Measurements from ENCODE around the gene GAD2.

Gene GAD2

GRCh38 chr10:26225322-26225721 is 8.7 kb downstream of the GAD2 start:
- DNase-seq, result no peak

DNA sequence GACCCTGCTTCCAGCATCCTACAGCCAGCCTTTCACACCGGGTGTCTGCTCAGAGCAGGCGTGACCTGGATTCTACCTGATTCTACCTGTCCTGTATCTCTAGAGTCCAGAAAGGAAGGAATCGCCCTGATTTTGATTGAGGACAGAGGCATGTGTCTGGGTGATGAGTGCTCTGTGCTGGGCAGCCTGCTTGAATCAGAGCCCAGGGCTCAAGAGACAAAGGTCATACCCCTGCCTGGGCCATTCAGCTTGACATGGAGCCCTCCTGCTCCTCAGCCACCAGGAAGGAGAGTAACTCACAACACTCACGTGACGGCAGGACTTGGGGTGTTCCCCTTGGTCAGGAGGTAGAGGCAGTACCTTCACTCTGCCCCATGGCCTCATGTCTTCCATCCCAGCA is 11.2 kb downstream of the GAD2 start:
- DNase-seq, result no peak

- DNase-seq, result no peak
Observed at GRCh38 chr10:26232174-26232573, 15.6 kb downstream of the GAD2 start.

DNA sequence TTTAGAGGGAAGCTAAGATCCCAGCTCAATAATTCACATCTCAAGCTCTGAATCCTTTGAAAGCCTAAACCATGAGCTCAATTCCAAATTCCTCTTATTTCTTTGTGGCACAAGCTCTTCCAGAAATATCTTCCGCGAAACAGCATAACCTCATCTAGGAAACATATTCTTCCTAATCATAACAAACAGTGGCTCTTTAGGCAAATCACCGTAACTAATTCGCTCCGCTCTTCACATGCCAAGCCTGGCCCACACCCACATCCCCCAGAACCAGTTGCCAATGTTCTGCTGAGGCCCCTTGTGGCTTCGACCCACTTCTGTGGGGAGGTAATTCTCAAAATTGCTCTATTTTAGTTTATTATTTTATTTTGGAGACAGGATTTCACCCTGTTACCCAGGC is 19.2 kb downstream of the GAD2 start:
- DNase-seq, result no peak

DNA sequence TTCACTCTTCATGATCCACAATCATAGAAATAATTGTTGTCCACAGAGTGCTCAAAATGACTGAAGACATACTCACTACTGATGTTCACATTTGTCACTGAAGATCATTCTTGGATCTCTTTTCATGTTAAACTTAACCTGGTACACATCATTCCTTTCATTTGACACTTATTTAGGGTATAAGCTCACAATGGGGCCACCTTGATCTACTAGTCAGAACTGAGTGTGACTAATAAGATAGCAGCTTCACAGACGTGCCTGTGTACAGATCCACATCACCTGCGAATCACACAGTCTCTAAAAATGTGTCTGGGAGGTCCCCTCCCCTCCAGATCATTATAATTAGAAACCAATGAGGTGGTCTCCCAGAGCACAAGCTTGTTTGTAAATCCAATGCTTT is 21.8 kb downstream of the GAD2 start:
- DNase-seq, result no peak

GRCh38 chr10:26242706-26243350 is 26.3 kb downstream of the GAD2 start:
- no peak for DNase-seq

GRCh38 chr10:26243351-26243720 is 26.8 kb downstream of the GAD2 start:
- DNase-seq, result no peak

GRCh38 chr10:26249681-26250080 is 33.1 kb downstream of the GAD2 start:
- no peak for DNase-seq

- DNase-seq, result no peak
Observed at GRCh38 chr10:26251925-26252324, 35.4 kb downstream of the GAD2 start.

DNA sequence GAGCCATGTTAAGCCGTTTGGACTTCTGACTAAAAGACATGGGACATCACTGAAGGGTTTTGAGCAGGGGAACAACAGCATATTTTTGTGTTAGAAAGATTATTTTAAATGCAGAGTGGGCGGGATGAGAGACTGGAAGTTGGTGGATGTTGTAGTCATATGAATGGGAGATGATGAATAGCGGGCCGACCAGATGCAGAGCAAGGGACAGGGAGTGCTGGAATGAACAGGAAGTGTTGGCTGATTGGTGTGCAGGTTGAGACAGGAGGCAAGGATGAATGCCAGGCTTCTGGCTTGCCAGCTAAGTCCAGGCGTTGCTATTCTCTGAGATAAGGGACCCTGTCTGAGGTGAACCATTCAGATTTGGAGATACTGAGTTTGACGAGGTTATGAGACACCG is 38.0 kb downstream of the GAD2 start:
- DNase-seq, result no peak

- no peak for DNase-seq
Observed at GRCh38 chr10:26259341-26259740, 42.8 kb downstream of the GAD2 start.

DNA sequence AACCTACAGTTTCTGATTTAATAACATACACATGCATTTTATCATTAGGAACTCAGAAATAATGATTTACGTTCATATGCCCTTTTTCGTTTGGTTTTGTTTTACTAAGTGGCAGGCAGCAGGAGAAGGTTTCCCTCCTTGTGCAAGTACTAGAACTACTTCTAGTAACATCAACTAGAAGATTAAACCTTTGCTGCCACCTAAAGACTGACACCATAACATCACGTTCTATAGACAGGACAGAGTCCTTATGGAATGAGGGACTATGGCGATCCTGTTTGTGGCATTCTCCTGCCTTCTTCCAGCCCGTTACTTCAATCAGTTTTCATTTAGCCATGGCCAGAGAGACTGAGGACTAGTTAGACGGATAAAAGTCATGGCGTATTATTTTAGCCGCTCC is 53.2 kb downstream of the GAD2 start:
- DNase-seq, result no peak

GRCh38 chr10:26274391-26274790 is 57.8 kb downstream of the GAD2 start:
- DNase-seq, result no peak

DNA sequence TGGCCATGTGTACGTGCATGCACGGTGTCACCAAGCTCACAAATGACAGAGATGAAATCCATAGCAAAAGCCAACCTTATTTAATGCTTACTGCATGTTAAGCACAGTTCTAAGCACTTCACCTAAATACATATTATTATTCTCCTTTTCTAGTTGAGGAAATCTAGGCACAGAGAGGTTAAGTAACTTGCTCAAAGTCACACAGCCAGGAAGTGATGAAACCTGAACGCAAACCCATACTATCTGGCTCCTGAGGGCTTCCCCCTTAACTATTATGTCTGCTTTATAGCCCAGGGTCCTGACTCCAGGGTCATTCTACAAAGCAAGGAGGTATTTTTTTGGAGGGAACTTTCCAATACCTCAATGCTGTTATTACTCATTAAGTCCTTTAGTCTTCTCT is 61.7 kb downstream of the GAD2 start:
- no peak for DNase-seq

DNA sequence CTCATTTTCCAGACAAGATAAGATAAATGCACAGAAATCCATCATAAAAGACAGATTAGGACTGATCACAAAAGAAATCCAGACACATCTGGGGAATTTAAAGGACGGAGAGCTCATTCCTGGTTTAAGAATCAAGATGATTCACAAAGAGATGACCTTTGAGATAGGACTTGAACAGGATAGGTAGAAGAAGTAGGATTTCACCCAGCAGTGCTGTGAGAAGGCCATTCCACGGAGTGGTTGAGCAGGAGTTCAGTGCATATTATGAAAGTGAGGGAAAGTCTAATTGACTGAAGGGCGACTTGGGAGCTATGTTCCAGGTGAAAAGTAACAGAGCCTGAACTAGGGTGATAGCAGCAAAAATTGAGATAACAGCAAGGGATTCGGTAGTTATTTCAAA is 73.7 kb downstream of the GAD2 start:
- no peak for DNase-seq

DNA sequence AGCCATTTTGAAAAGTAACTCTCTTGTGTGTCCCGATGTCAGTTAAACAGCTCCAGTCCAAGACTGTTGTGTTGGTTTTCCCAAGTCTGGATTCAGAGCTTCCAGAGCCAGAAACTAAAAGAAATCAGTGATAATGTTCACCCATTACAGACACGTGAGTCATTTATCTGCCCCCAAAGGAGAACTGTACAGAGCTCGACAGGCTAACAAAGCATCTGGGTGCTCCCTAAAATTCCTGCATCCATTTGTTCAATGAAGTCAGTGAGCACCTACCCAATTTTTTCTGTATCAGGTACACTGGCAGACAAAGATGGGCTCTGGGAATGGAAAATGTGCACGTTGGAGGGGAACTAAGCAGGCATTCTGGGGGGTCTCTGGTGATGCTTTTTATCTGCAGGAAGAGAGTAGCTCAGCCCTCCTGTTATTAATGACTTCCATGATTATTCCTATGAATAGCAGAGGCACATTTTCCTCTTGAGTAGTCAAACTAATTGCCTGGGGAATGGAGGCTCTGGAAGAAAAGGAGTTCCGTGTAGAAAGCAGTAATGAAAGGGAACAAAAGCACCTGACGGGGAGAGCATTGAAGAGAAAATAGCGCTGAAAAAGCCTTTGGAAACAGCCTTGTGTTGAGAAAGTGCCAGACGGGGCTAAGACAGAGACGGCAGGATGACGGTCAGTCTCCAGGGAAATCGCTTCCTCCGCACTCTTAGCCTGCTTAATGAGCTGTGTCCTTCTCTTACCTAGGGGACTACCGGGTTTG is 75.3 kb downstream of the GAD2 start:
- no peak for DNase-seq

GRCh38 chr10:26296360-26296759 is 79.8 kb downstream of the GAD2 start:
- DNase-seq, result no peak

DNA sequence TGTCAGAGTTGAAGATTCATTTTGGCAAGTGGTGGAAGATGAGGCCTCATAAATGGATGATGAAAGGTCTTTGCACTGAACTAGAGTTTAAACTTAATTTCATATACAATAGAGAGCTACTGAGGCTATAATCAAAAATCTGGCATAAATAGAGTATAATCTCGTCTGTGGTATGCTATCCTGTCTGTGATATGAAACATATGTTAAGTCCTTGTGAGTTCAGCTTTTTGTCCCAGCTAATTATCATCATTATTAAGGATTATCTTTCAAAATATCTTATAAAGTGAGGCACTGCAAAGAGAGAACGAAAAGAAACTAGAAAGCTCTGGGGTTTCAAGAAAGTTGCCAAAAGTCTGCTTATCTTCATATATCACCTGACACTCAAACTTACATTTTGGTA is 83.4 kb downstream of the GAD2 start:
- DNase-seq, result no peak

DNA sequence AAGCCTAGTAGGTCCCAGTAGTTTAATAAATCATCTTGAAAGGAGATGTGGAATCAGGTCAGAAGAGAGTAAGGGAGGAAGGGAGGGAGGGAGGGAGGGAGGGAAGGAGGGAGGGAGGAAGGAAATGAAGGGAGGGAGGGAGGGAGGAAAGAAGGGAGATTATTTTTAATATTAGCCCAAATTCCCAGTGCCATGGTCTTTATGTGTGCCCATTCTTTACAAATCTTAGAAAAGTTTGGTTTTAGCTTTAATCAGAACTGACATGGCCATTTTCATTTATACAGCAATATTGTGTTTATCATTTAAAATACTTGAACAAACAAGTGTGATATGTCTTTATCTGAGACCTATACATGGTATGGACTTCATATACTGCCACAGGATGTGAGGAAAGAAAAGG is 86.8 kb downstream of the GAD2 start:
- DNase-seq, result no peak

GRCh38 chr10:26310361-26310760 is 93.8 kb downstream of the GAD2 start:
- DNase-seq, result no peak

- DNase-seq, result no peak
Observed at GRCh38 chr10:26311383-26311940, 94.9 kb downstream of the GAD2 start.

GRCh38 chr10:26314265-26315013 is 97.9 kb downstream of the GAD2 start:
- DNase-seq, result no peak

DNA sequence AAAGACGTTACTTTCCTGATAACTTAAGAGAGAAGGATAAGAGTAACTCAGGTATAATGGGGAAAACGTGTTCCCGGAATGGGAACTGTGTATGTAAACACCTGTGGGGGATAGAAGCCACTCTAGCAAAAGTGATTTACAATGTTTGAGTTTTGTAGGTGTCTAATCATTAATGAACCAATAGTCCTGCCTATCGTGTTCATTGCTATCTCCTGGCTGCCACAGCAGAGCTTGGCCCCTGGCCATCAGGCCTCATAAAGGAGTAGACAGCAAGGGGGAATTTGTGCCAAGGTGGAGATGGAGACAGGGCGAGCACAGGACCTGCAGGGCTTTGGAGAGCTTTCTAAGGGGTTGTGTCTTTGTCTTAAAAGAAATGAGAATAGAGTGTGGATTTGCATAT is 102.1 kb downstream of the GAD2 start:
- DNase-seq, result no peak

- no peak for DNase-seq
Observed at GRCh38 chr10:26323219-26323618, 106.6 kb downstream of the GAD2 start.

Measured in NCI-H510A treated with DMSO at 0.1 percent for 48 hours (cell line).